ENCODE results near the gene ITCH.

Gene ITCH

GRCh38 chr20:34524426-34524825 lies 161.4 kb downstream of the ITCH start:
- no peak overlapping the region for H3K27ac ChIP-seq

DNA sequence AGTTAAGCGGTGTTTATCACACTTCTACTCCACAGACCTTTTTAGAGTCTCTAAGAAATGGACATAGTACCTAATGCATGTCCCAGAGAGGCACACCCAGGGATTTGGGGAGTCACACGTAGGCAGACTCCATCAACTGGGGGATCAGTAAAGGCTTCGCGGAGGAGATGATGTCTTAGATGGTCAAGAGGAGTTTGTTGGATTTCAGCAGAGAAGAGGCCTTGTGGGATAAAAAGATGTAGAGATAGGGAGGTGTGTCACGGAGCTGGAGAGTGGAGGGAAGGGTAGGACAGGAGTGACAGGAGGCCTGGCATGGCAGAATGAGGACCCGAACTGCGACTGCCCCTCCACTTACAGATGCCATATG lies 162.3 kb downstream of the ITCH start:
- no peaks in the 10 kb centered on the region for H3K9me3 ChIP-seq
- H3K36me3 ChIP-seq = peaks cover 67% of the 10 kb centered on the region
- no peak for TF ChIP-seq Cebpa-rat (IDR thresholded peaks at IDR 0.05)
- no peak overlapping the region for H3K4me2 ChIP-seq
- H3K27ac ChIP-seq = no peak overlapping the region
- no peak overlapping the region for H3K4me3 ChIP-seq
- H3K9ac ChIP-seq = no peak overlapping the region; the same call in 1 of the 2 replicates
- H3K27me3 ChIP-seq = no peaks in the 10 kb centered on the region
- H4K20me1 ChIP-seq = peaks cover 94% of the 10 kb centered on the region
- H3K4me1 ChIP-seq = peaks cover 13% of the 10 kb centered on the region

More at GRCh38 chr20:34524426-34524825, 161.4 kb downstream of the ITCH start:
- Histone ChIP-seq H3K9ac (no peak overlapping the region), H4K20me1 (peaks cover 94% of the 10 kb centered on the region), H3K27me3 (no peaks in the 10 kb centered on the region), H3K36me3 (peaks cover 62% of the 10 kb centered on the region), H3K4me1 (peaks cover 13% of the 10 kb centered on the region), H3K4me2 (no peak overlapping the region), H3K9me3 (no peaks in the 10 kb centered on the region), H3K4me3 (no peak overlapping the region)
- TF ChIP-seq Cebpa-rat (IDR thresholded peaks at IDR 0.05) = no peak

GRCh38 chr20:34525709-34526416 lies 162.8 kb downstream of the ITCH start:
- no peak overlapping the region for H3K4me3 ChIP-seq

GRCh38 chr20:34526466-34526865 lies 163.4 kb downstream of the ITCH start:
- H3K9ac ChIP-seq = no peak overlapping the region
- H3K36me3 ChIP-seq = peaks cover 78% of the 10 kb centered on the region
- peaks cover 94% of the 10 kb centered on the region for H4K20me1 ChIP-seq

More at GRCh38 chr20:34525709-34526416, 162.8 kb downstream of the ITCH start:
- TF ChIP-seq Cebpa-rat (IDR thresholded peaks at IDR 0.05) = no peak
- H3K9ac ChIP-seq = no peak overlapping the region; the same call in 1 of the 2 replicates
- H3K27ac ChIP-seq = no peak overlapping the region
- H3K27me3 ChIP-seq = no peaks in the 10 kb centered on the region
- H3K4me1 ChIP-seq = peaks cover 13% of the 10 kb centered on the region
- H3K9me3 ChIP-seq = no peaks in the 10 kb centered on the region
- peaks cover 94% of the 10 kb centered on the region for H4K20me1 ChIP-seq
- no peak overlapping the region for H3K4me2 ChIP-seq
- peaks cover 72% of the 10 kb centered on the region for H3K36me3 ChIP-seq

GRCh38 chr20:34527016-34527415 lies 163.9 kb downstream of the ITCH start:
- no peak overlapping the region for H3K4me2 ChIP-seq
- H3K4me1 ChIP-seq = peaks cover 11% of the 10 kb centered on the region
- H3K27me3 ChIP-seq = no peaks in the 10 kb centered on the region
- H4K20me1 ChIP-seq = peaks cover 94% of the 10 kb centered on the region
- H3K9ac ChIP-seq = no peak overlapping the region
- H3K27ac ChIP-seq = no peak overlapping the region
- no peaks in the 10 kb centered on the region for H3K9me3 ChIP-seq
- TF ChIP-seq Cebpa-rat (IDR thresholded peaks at IDR 0.05) = no peak
- peaks cover 78% of the 10 kb centered on the region for H3K36me3 ChIP-seq
- no peak overlapping the region for H3K4me3 ChIP-seq

More at GRCh38 chr20:34526466-34526865, 163.4 kb downstream of the ITCH start:
- no peak overlapping the region for H3K27ac ChIP-seq
- H3K4me1 ChIP-seq = peaks cover 13% of the 10 kb centered on the region
- no peak for TF ChIP-seq Cebpa-rat (IDR thresholded peaks at IDR 0.05)
- H3K4me2 ChIP-seq = no peak overlapping the region
- H3K4me3 ChIP-seq = no peak overlapping the region
- H3K9me3 ChIP-seq = no peaks in the 10 kb centered on the region
- H3K27me3 ChIP-seq = no peaks in the 10 kb centered on the region

- H3K27ac ChIP-seq = no peak overlapping the region
- peaks cover 94% of the 10 kb centered on the region for H4K20me1 ChIP-seq
- H3K9me3 ChIP-seq = no peaks in the 10 kb centered on the region
- peaks cover 7% of the 10 kb centered on the region for H3K4me1 ChIP-seq
- peaks cover 95% of the 10 kb centered on the region for H3K36me3 ChIP-seq
- no peak overlapping the region for H3K4me3 ChIP-seq
- no peaks in the 10 kb centered on the region for H3K27me3 ChIP-seq
- H3K9ac ChIP-seq = no peak overlapping the region
- H3K4me2 ChIP-seq = no peak overlapping the region
- no peak for TF ChIP-seq Cebpa-rat (IDR thresholded peaks at IDR 0.05)
These were observed 165.8 kb downstream of the ITCH start for GRCh38 chr20:34528921-34529297.

DNA sequence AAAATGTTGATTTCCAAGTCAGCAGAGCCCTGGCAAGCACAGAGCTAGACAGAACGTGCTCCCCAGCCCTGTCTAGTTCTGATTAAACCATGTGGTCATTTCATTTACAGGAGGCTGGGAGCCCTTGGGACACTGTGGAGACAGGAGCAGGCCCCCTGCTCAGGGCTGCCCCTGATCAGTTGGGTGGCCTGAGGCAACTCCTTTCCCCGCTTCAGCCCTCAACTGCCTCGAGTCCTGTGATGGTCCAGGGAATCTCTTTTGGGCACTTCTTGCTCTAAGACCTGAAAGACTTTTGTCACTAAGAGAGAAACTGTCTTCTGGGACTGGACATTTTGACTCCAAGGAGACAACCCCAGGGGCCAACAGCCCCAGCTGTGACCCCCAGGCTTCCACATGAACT lies 166.7 kb downstream of the ITCH start:
- Histone ChIP-seq H4K20me1 (peaks cover 94% of the 10 kb centered on the region), H3K27ac (no peak overlapping the region), H3K4me1 (peaks cover 7% of the 10 kb centered on the region), H3K4me3 (no peak overlapping the region), H3K9me3 (no peaks in the 10 kb centered on the region), H3K36me3 (peaks cover 97% of the 10 kb centered on the region), H3K4me2 (no peak overlapping the region), H3K9ac (no peak overlapping the region), H3K27me3 (no peaks in the 10 kb centered on the region)
- TF ChIP-seq Cebpa-rat (IDR thresholded peaks at IDR 0.05) = no peak

- H3K9ac ChIP-seq = no peak overlapping the region
- peaks cover 7% of the 10 kb centered on the region for H3K4me1 ChIP-seq
- no peaks in the 10 kb centered on the region for H3K27me3 ChIP-seq
- H3K4me2 ChIP-seq = no peak overlapping the region
- no peak overlapping the region for H3K27ac ChIP-seq
- peaks cover 94% of the 10 kb centered on the region for H4K20me1 ChIP-seq
- peaks cover 97% of the 10 kb centered on the region for H3K36me3 ChIP-seq
- H3K4me3 ChIP-seq = no peak overlapping the region
- no peaks in the 10 kb centered on the region for H3K9me3 ChIP-seq
- no peak for TF ChIP-seq Cebpa-rat (IDR thresholded peaks at IDR 0.05)
These were observed 167.3 kb downstream of the ITCH start for GRCh38 chr20:34530342-34530741.

GRCh38 chr20:34531608-34532265 lies 168.7 kb downstream of the ITCH start:
- Histone ChIP-seq H3K9ac (no peak overlapping the region), H3K4me1 (peaks cover 7% of the 10 kb centered on the region), H3K36me3 (peaks cover 97% of the 10 kb centered on the region), H3K27me3 (no peaks in the 10 kb centered on the region), H3K4me2 (no peak overlapping the region), H3K9me3 (no peaks in the 10 kb centered on the region), H3K27ac (no peak overlapping the region), H3K4me3 (no peak overlapping the region), H4K20me1 (peaks cover 84% of the 10 kb centered on the region)
- no peak for TF ChIP-seq Cebpa-rat (IDR thresholded peaks at IDR 0.05)

DNA sequence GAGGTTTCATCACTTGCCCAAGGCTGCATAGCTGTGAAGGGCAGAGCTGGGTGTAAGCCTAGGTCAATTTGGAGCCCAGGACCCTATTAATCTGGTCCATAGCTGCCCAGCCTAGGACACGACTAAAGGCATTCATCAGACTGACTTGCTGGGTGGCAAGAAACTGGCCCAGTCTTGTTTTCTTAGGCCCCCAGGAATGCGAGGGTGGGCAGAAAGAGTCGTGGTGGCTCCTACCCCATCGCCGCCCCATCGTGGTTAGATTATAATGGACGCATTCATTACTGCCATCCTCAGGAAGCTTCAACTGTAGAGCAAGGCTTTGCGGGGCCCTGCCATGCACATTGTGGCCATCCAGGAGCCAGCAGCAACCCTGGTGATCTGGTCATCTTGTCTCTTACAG lies 169.2 kb downstream of the ITCH start:
- no peak overlapping the region for H3K4me3 ChIP-seq
- H3K27me3 ChIP-seq = no peaks in the 10 kb centered on the region
- H3K27ac ChIP-seq = no peak overlapping the region
- peaks cover 7% of the 10 kb centered on the region for H3K4me1 ChIP-seq
- no peak for TF ChIP-seq Cebpa-rat (IDR thresholded peaks at IDR 0.05)
- no peak overlapping the region for H3K4me2 ChIP-seq
- peaks cover 84% of the 10 kb centered on the region for H4K20me1 ChIP-seq
- peaks cover 97% of the 10 kb centered on the region for H3K36me3 ChIP-seq
- H3K9ac ChIP-seq = no peak overlapping the region
- no peaks in the 10 kb centered on the region for H3K9me3 ChIP-seq

Data from BLaER1 (cell line).